GM23338 (cell line): Measurements from ENCODE around the gene RASSF1. TPM values are rescaled to one million over a fixed set of nuclear protein-coding genes. Genes with fewer than 3 reads are reported as not detected.
A peak's percentile ranks its signal among the peaks of the same experiment; 100 is the strongest.
"Not testable (repeated sequence)": the region's sequence is repeated elsewhere in the genome, so short reads cannot be mapped to it uniquely, and the experiment has no call there.

ENCODE experiments used
- ATAC-seq: fragments of 200-7000 bp; cut with Tn5 transposase; 3 replicates; pipeline ENCODE4 v1.9.1; 2020
- DNase-seq: peaks from one replicate; pipeline ENCODE4 v3.0.0-alpha.2; 2015; ENCODE audit warnings: low spot score
- H2AFZ ChIP-seq: fragments of 200-600 bp; sonication (generic); 2 replicates; pipeline ENCODE4 v1.8.0; 2016; ENCODE audit warnings: antibody characterized with exemption, mild to moderate bottlenecking, moderate library complexity
- H3F3A ChIP-seq: fragments of 200-600 bp; sonication (generic); replicated peaks from 2 replicates; pipeline ENCODE4 v1.8.0; 2017; ENCODE audit warnings: antibody characterized with exemption, mixed run types, low read depth
- H3K27ac ChIP-seq: fragments of 200-600 bp; sonication (generic); 2 replicates; pipeline ENCODE4 v1.6.1; 2016; ENCODE audit warnings: low read depth
- H3K27me3 ChIP-seq: fragments of 200-600 bp; sonication (generic); 2 replicates; pipeline ENCODE4 v1.8.0; 2016; ENCODE audit warnings: mild to moderate bottlenecking, mixed run types, moderate library complexity; ENCODE audit not compliant: insufficient read depth
- H3K36me3 ChIP-seq: fragments of 200-600 bp; sonication (generic); 2 replicates; pipeline ENCODE4 v1.8.0; 2016; ENCODE audit warnings: mild to moderate bottlenecking; ENCODE audit not compliant: insufficient read depth
- H3K4me1 ChIP-seq: fragments of 200-600 bp; sonication (generic); 2 replicates; pipeline ENCODE4 v1.8.0; 2016; ENCODE audit warnings: mild to moderate bottlenecking, moderate library complexity; ENCODE audit not compliant: insufficient read depth
- H3K4me2 ChIP-seq: fragments of 200-600 bp; sonication (generic); 2 replicates; pipeline ENCODE4 v1.7.1; 2017; ENCODE audit warnings: mixed run types
- H3K4me3 ChIP-seq: fragments of 200-600 bp; sonication (generic); 2 replicates; pipeline ENCODE4 v1.6.1; 2016; ENCODE audit warnings: mixed run types
- H3K79me2 ChIP-seq: fragments of 200-600 bp; sonication (generic); replicated peaks from 2 replicates; pipeline ENCODE4 v1.8.0; 2017; ENCODE audit warnings: mild to moderate bottlenecking; ENCODE audit not compliant: insufficient read depth
- H3K9me2 ChIP-seq: fragments of 200-600 bp; sonication (generic); 2 replicates; pipeline ENCODE4 v1.8.0; 2017; ENCODE audit not compliant: insufficient read depth
- H4K20me1 ChIP-seq: fragments of 200-600 bp; sonication (generic); replicated peaks from 2 replicates; pipeline ENCODE4 v1.8.0; 2017; ENCODE audit warnings: mild to moderate bottlenecking; ENCODE audit not compliant: insufficient read depth
- H3K27ac Mint-ChIP-seq: 2 replicates; pipeline ENCODE4 v1.8.0; 2020; ENCODE audit warnings: inconsistent platforms, mild to moderate bottlenecking, moderate library complexity, mixed read lengths
- H3K27me3 Mint-ChIP-seq: 3 replicates; pipeline ENCODE4 v1.8.0; 2022; ENCODE audit warnings: low read depth, mild to moderate bottlenecking, moderate library complexity, mixed read lengths, inconsistent platforms; ENCODE audit not compliant: insufficient read depth, poor library complexity
- H3K36me3 Mint-ChIP-seq: 3 replicates; pipeline ENCODE4 v1.8.0; 2021; ENCODE audit warnings: low read depth, mild to moderate bottlenecking, inconsistent platforms, moderate library complexity, mixed read lengths
- H3K4me1 Mint-ChIP-seq: 3 replicates; pipeline ENCODE4 v1.8.0; 2020; ENCODE audit warnings: mild to moderate bottlenecking, inconsistent platforms, mixed read lengths
- H3K4me3 Mint-ChIP-seq: 3 replicates; pipeline ENCODE4 v1.8.0; 2021; ENCODE audit warnings: moderate library complexity, mild to moderate bottlenecking, inconsistent platforms, mixed read lengths
- H3K9me3 Mint-ChIP-seq: 3 replicates; pipeline ENCODE4 v1.8.0; 2020; ENCODE audit warnings: moderate library complexity, mild to moderate bottlenecking, inconsistent platforms, mixed read lengths
- CREB1 ChIP-seq: fragments of 250-450 bp; sonication (Bioruptor Pico); IDR thresholded peaks from 2 replicates; pipeline ENCODE4 v1.5.0; 2020; ENCODE audit warnings: low read depth, mild to moderate bottlenecking, moderate library complexity
- NANOG ChIP-seq: IDR thresholded peaks from 2 replicates; pipeline ENCODE4 v1.6.1; 2016; ENCODE audit warnings: antibody characterized with exemption, borderline replicate concordance
- POLR2AphosphoS5 ChIP-seq: IDR thresholded peaks from 2 replicates; pipeline ENCODE4 v1.6.1; 2016; ENCODE audit warnings: antibody characterized with exemption, low read depth
- ZNF331 ChIP-seq: fragments of 250-450 bp; sonication (Bioruptor Pico); IDR thresholded peaks from 2 replicates; pipeline ENCODE4 v1.5.0; 2020; ENCODE audit warnings: low read depth, mild to moderate bottlenecking, moderate library complexity
- polyA plus RNA-seq: library from polyadenylated mRNA; unstranded; fragments of >200 nt; fragmentation: Nextera tagmentation; extraction: Ambion mirVana; gene quantifications from 2 replicates; pipeline ENCODE4 v1.2.1, GENCODE V29; 2016
- total RNA-seq: library from RNA; depleted of rRNA; stranded (reverse); fragments of >200 nt; shearing (Covaris generic); gene quantifications from 2 replicates; pipeline ENCODE4 v1.2.3, GENCODE V29; 2014; rRNA removed
- TF ChIP-seq, protein P1 (sequence below), 2 experiments: fragments of 200-600 bp in 1 of 2; sonication (generic) in 1 of 2; conservative IDR thresholded peaks; 2 replicates each; pipeline versions ENCODE4 v1.5.1 to v1.6.1; 2016 to 2017; ENCODE audit warnings: antibody characterized with exemption in 2 of 2, low read depth in 2 of 2, mild to moderate bottlenecking in 2 of 2, moderate library complexity in 1 of 2

Gene RASSF1
- total and polyA plus RNA-seq, 2 experiments from 2014 or later = 9.6 to 15.7 TPM

DNA sequence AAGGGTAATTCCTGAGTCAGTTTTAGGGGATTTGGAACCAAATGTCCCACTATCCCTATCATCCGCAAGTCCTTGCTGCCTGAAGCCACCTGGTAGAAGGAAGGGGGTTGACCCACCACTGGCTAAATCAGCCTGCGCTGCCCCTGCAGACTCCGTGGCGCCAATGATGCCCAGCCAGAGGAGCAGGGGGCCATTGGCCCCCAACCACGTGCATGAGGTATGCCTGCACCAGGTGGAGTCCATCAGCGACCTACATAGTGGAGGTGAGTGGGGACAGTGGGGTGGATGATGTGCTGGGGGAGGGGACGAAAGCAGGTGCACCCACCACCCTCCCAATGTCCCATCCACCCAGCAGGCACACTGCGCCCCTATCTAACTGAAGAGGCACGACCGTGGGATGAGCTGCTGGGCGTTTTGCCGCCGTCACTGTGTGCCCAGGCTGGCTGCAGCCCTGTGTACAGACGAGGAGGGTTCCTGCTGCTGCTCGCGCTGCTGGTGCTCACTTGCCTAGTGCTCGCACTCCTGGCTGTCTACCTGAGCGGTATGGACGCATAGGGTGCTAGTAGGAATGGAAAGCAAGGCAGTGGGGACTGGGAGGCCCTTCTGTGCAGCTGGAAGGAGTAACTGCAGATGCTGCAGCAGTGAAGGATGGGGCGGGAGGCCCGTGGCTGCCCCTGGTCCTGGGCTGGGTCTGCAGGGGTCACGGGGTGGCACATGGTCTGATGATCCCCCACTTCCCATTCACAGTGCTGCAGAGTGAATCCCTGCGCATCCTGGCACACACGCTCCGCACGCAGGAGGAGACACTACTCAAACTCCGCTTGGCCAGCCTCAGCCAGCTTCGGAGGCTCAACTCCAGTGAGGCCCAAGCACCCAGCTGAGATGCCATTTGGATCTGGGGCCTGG lies 54.1 kb downstream of the RASSF1 start:
- Histone ChIP-seq H3K36me3 (peaks cover 11% of the 10 kb centered on the region), H3K27ac (no peak overlapping the region), H3F3A (0 out of 2 replicates have a peak, but pooled peaks cover 4% of the 10 kb centered on the region), H4K20me1 (no peaks in the 10 kb centered on the region; the same call in 1 of the 2 replicates), H3K4me3 (no peak overlapping the region), H3K79me2 (peaks cover 13% of the 10 kb centered on the region), H3K4me1 (peaks cover 5% of the 10 kb centered on the region; the same call in 1 of the 2 replicates), H3K9me2 (no peaks in the 10 kb centered on the region), H3K4me2 (no peak overlapping the region), H2AFZ (no peak overlapping the region), H3K27me3 (no peaks in the 10 kb centered on the region)
- Mint-ChIP-seq H3K4me3 (no peak overlapping the region), H3K36me3 (peaks cover 47% of the 10 kb centered on the region), H3K4me1 (peaks cover 5% of the 10 kb centered on the region), H3K27me3 (peaks cover 5% of the 10 kb centered on the region), H3K27ac (no peak overlapping the region), H3K9me3 (no peaks in the 10 kb centered on the region)
- TF ChIP-seq POLR2AphosphoS5 (peak; percentile 29; the same call in 1 of the 2 replicates), ZNF331 (CRISPR knock-in tag) (no peak), NANOG (no peak), CREB1 (no peak)
- TF ChIP-seq, protein P1, sequence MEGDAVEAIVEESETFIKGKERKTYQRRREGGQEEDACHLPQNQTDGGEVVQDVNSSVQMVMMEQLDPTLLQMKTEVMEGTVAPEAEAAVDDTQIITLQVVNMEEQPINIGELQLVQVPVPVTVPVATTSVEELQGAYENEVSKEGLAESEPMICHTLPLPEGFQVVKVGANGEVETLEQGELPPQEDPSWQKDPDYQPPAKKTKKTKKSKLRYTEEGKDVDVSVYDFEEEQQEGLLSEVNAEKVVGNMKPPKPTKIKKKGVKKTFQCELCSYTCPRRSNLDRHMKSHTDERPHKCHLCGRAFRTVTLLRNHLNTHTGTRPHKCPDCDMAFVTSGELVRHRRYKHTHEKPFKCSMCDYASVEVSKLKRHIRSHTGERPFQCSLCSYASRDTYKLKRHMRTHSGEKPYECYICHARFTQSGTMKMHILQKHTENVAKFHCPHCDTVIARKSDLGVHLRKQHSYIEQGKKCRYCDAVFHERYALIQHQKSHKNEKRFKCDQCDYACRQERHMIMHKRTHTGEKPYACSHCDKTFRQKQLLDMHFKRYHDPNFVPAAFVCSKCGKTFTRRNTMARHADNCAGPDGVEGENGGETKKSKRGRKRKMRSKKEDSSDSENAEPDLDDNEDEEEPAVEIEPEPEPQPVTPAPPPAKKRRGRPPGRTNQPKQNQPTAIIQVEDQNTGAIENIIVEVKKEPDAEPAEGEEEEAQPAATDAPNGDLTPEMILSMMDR (conservative IDR thresholded peaks at IDR 0.05; ENCODE audit: low read depth in 2 of 2) = no peak
- DNase-seq (no peak), ATAC-seq (no peak)

DNA sequence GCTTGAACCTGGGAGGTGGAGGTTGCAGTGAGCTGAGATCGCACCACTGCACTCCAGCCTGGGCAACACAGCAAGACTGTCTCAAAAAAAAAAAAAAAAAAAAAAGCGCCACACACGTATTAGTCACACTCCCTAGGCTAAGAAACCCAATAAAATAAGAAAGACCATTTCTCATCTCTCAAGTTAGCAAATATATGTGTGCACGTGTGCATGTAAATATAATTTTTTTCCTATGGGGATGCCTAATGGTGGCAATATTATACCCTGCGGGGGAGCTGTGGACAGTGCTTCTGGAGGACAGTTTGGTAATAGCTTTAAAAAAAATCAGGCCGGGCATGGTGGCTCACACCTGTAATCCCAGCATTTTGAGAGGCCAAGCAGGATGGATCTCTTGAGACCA lies 56.5 kb downstream of the RASSF1 start:
- H3K27me3 ChIP-seq, H3K4me1 ChIP-seq, H3K4me1 Mint-ChIP-seq, H3K9me3 Mint-ChIP-seq, H3K4me3 ChIP-seq, H3K4me2 ChIP-seq, DNase-seq, ATAC-seq, H3K27ac ChIP-seq, H3K79me2 ChIP-seq, H3K9me2 ChIP-seq, H3K27ac Mint-ChIP-seq, H2AFZ ChIP-seq, H3K27me3 Mint-ChIP-seq, H3K4me3 Mint-ChIP-seq, H4K20me1 ChIP-seq, H3F3A ChIP-seq: not testable (repeated sequence)
- H3K36me3 ChIP-seq = peaks cover 11% of the 10 kb centered on the region
- H3K36me3 Mint-ChIP-seq = peaks cover 25% of the 10 kb centered on the region

Other genes with a start within 250 kb of the RASSF1 start
- 32.6 and 67.6 TPM in 2 replicates for gene SEMA3F, start 185.5 kb downstream of the RASSF1 start, total RNA-seq
- gene SEMA3F, start 185.5 kb downstream of the RASSF1 start, polyA plus RNA-seq = 2.3 and 2.8 TPM in 2 replicates
- not detected in 2 replicates for gene GNAT1, start 149.2 kb downstream of the RASSF1 start, total RNA-seq
- gene GNAT1, start 149.2 kb downstream of the RASSF1 start, polyA plus RNA-seq = not detected in 2 replicates
- gene SLC38A3, start 135.6 kb downstream of the RASSF1 start, total RNA-seq = 0.28 and 3.0 TPM in 2 replicates
- 0.68 and 1.3 TPM in 2 replicates for gene SLC38A3, start 135.6 kb downstream of the RASSF1 start, polyA plus RNA-seq
- gene GNAI2, start 104.6 kb downstream of the RASSF1 start, total RNA-seq = 132 and 153 TPM in 2 replicates
- 138 and 140 TPM in 2 replicates for gene GNAI2, start 104.6 kb downstream of the RASSF1 start, polyA plus RNA-seq
- 2.4 and 8.0 TPM in 2 replicates for gene SEMA3B, start 71.7 kb downstream of the RASSF1 start, total RNA-seq
- gene SEMA3B, start 71.7 kb downstream of the RASSF1 start, polyA plus RNA-seq = 3.0 and 3.3 TPM in 2 replicates
- gene LSMEM2, start 61.7 kb downstream of the RASSF1 start, total RNA-seq = 0.59 and 1.5 TPM in 2 replicates
- 0.86 and 1.5 TPM in 2 replicates for gene LSMEM2, start 61.7 kb downstream of the RASSF1 start, polyA plus RNA-seq
- gene IFRD2, start 48.4 kb downstream of the RASSF1 start, total RNA-seq = 91.5 and 92.4 TPM in 2 replicates
- 80.8 and 89.7 TPM in 2 replicates for gene IFRD2, start 48.4 kb downstream of the RASSF1 start, polyA plus RNA-seq
- 2.5 and 7.1 TPM in 2 replicates for gene HYAL3, start 41.4 kb downstream of the RASSF1 start, total RNA-seq
- 2.4 and 3.7 TPM in 2 replicates for gene HYAL3, start 41.4 kb downstream of the RASSF1 start, polyA plus RNA-seq
- gene NAA80, start 41.4 kb downstream of the RASSF1 start, total RNA-seq = 11.3 and 16.7 TPM in 2 replicates
- gene NAA80, start 41.4 kb downstream of the RASSF1 start, polyA plus RNA-seq = 11.2 and 12.1 TPM in 2 replicates
- 2.8 and 5.0 TPM in 2 replicates for gene HYAL1, start 37.3 kb downstream of the RASSF1 start, total RNA-seq
- 1.7 and 2.1 TPM in 2 replicates for gene HYAL1, start 37.3 kb downstream of the RASSF1 start, polyA plus RNA-seq
- gene HYAL2, start 18.1 kb downstream of the RASSF1 start, total RNA-seq = 74.3 and 77.8 TPM in 2 replicates
- gene HYAL2, start 18.1 kb downstream of the RASSF1 start, polyA plus RNA-seq = 28.9 and 30.0 TPM in 2 replicates
- gene TUSC2, start 12.6 kb downstream of the RASSF1 start, total RNA-seq = 32.2 and 41.6 TPM in 2 replicates
- gene TUSC2, start 12.6 kb downstream of the RASSF1 start, polyA plus RNA-seq = 71.0 and 81.5 TPM in 2 replicates
- 0.31 TPM in 2 replicates for gene ZMYND10, start 4.9 kb upstream of the RASSF1 start, total RNA-seq
- 0.24 and 0.29 TPM in 2 replicates for gene ZMYND10, start 4.9 kb upstream of the RASSF1 start, polyA plus RNA-seq
- gene NPRL2, start 9.9 kb upstream of the RASSF1 start, total RNA-seq = 22.3 and 35.6 TPM in 2 replicates
- gene NPRL2, start 9.9 kb upstream of the RASSF1 start, polyA plus RNA-seq = 27.7 and 31.7 TPM in 2 replicates
- gene CYB561D2, start 10.0 kb upstream of the RASSF1 start, total RNA-seq = 11.5 and 18.2 TPM in 2 replicates
- gene CYB561D2, start 10.0 kb upstream of the RASSF1 start, polyA plus RNA-seq = 10.0 and 10.1 TPM in 2 replicates
- 41.9 and 49.2 TPM in 2 replicates for gene TMEM115, start 18.7 kb upstream of the RASSF1 start, total RNA-seq
- gene TMEM115, start 18.7 kb upstream of the RASSF1 start, polyA plus RNA-seq = 17.8 and 19.3 TPM in 2 replicates
- gene CACNA2D2, start 162.8 kb upstream of the RASSF1 start, total RNA-seq = 10.3 and 11.4 TPM in 2 replicates
- 4.7 and 5.4 TPM in 2 replicates for gene CACNA2D2, start 162.8 kb upstream of the RASSF1 start, polyA plus RNA-seq
- 7.7 and 10.3 TPM in 2 replicates for gene C3orf18, start 226.9 kb upstream of the RASSF1 start, total RNA-seq
- gene C3orf18, start 226.9 kb upstream of the RASSF1 start, polyA plus RNA-seq = 2.4 TPM in 2 replicates
- 5.6 and 8.5 TPM in 2 replicates for gene HEMK1, start 228.7 kb upstream of the RASSF1 start, total RNA-seq
- 10.1 and 11.0 TPM in 2 replicates for gene HEMK1, start 228.7 kb upstream of the RASSF1 start, polyA plus RNA-seq